Measurements from ENCODE around the gene ITGBL1. TPM values are rescaled to one million over a fixed set of nuclear protein-coding genes. Genes with fewer than 3 reads are reported as not detected.

The ITGBL1 gene
- total and polyA plus RNA-seq, 2 donors (not counting 1 experiment from before 2014, with no cell fraction given) = not detected

GRCh38 chr13:101624210-101624922 is 171.9 kb downstream of the ITGBL1 start:
- H3K4me3 ChIP-seq (ENCODE audit: control extremely low read depth in 1 of 5, extremely low read depth in 1 of 5, insufficient read depth in 1 of 5, low read depth in 2 of 5, low read length in 4 of 5) = peak overlapping the region in 4 of 5 experiments; percentile 3 to 61 (median 22)
- ATAC-seq (ENCODE audit: low read depth) (peak; percentile 37), DNase-seq (peak; percentile 45)
- peak overlapping the region; percentile 81 to 82 for H3K27ac ChIP-seq (ENCODE audit: low read length in 2 of 2)
- no peaks in the 10 kb centered on the region for H3K27me3 Mint-ChIP-seq
- H3K9me3 ChIP-seq (ENCODE audit: control extremely low read depth in 1 of 3, control insufficient read depth in 2 of 3, insufficient read depth in 1 of 3, low read length in 2 of 3) = no peaks in the 10 kb centered on the region
- H3K27ac Mint-ChIP-seq = peak overlapping the region; percentile 91
- no peaks in the 10 kb centered on the region for H3K79me2 ChIP-seq (ENCODE audit: control insufficient read depth, insufficient read depth, low read length)
- H3K4me1 Mint-ChIP-seq = peaks cover 41% of the 10 kb centered on the region
- H3K9me3 Mint-ChIP-seq (ENCODE audit: insufficient read depth) = no peaks in the 10 kb centered on the region
- CTCF ChIA-PET = no interaction called here
- no peaks in the 10 kb centered on the region for H4K20me1 ChIP-seq (ENCODE audit: control insufficient read depth, insufficient read depth, low read length, poor library complexity, severe bottlenecking)
- WGBS (ENCODE audit: insufficient coverage) = no CpG with 5 or more reads among the region's 8 CpGs
- H3K9ac ChIP-seq (ENCODE audit: low read length) = peak overlapping the region; percentile 57
- peak overlapping the region; percentile 69 for H3K4me2 ChIP-seq (replicated peaks; ENCODE audit: low read depth, low read length, poor library complexity, severe bottlenecking)
- intact Hi-C loops (cut with micrococcal nuclease) = no loop called here
- H2AFZ ChIP-seq (ENCODE audit: insufficient read depth, low read depth, low read length, poor library complexity, severe bottlenecking) = peak overlapping the region; percentile 66
- H3K36me3 ChIP-seq (replicated peaks in 1 of 2; ENCODE audit: control extremely low read depth in 1 of 2, control insufficient read depth in 1 of 2, extremely low read depth in 1 of 2, insufficient read depth in 2 of 2, low read length in 1 of 2) = no peaks in the 10 kb centered on the region
- POLR2A ChIA-PET = no interaction called here
- no peaks in the 10 kb centered on the region for H3K27me3 ChIP-seq (replicated peaks in 1 of 4; ENCODE audit: control extremely low read depth in 1 of 4, control insufficient read depth in 3 of 4, insufficient read depth in 4 of 4, low read length in 3 of 4)
- peak overlapping the region; percentile 79 for H3K4me3 Mint-ChIP-seq
- H3K4me1 ChIP-seq (ENCODE audit: control insufficient read depth in 2 of 2, insufficient read depth in 2 of 2, low read length in 2 of 2) = peaks cover 31 to 34% of the 10 kb centered on the region in 2 donors
- TF ChIP-seq CTCF (IDR thresholded peaks at IDR 0.05) (no peak), EZH2 (IDR thresholded peaks at IDR 0.05; ENCODE audit: borderline replicate concordance, insufficient read depth, low read depth, low read length, poor library complexity, severe bottlenecking) (no peak)

- H3K79me2 ChIP-seq (ENCODE audit: control insufficient read depth, insufficient read depth, low read length) = no peaks in the 10 kb centered on the region
- peaks cover 31 to 34% of the 10 kb centered on the region in 2 donors for H3K4me1 ChIP-seq (ENCODE audit: control insufficient read depth in 2 of 2, insufficient read depth in 2 of 2, low read length in 2 of 2)
- H3K4me3 ChIP-seq (ENCODE audit: control extremely low read depth in 1 of 5, extremely low read depth in 1 of 5, insufficient read depth in 1 of 5, low read depth in 2 of 5, low read length in 4 of 5) = no peak overlapping the region
- H3K9ac ChIP-seq (ENCODE audit: low read length) = peak overlapping the region; percentile 57
- H3K36me3 ChIP-seq (replicated peaks in 1 of 2; ENCODE audit: control extremely low read depth in 1 of 2, control insufficient read depth in 1 of 2, extremely low read depth in 1 of 2, insufficient read depth in 2 of 2, low read length in 1 of 2) = no peaks in the 10 kb centered on the region
- no peak for ATAC-seq (ENCODE audit: low read depth)
- TF ChIP-seq CTCF (IDR thresholded peaks at IDR 0.05) = no peak
- no peak for TF ChIP-seq EZH2 (IDR thresholded peaks at IDR 0.05; ENCODE audit: borderline replicate concordance, insufficient read depth, low read depth, low read length, poor library complexity, severe bottlenecking)
- H3K9me3 ChIP-seq (ENCODE audit: control extremely low read depth in 1 of 3, control insufficient read depth in 2 of 3, insufficient read depth in 1 of 3, low read length in 2 of 3) = no peaks in the 10 kb centered on the region
- H3K4me2 ChIP-seq (replicated peaks; ENCODE audit: low read depth, low read length, poor library complexity, severe bottlenecking) = peak overlapping the region; percentile 69
- peak overlapping the region; percentile 91 for H3K27ac Mint-ChIP-seq
- no peaks in the 10 kb centered on the region for H4K20me1 ChIP-seq (ENCODE audit: control insufficient read depth, insufficient read depth, low read length, poor library complexity, severe bottlenecking)
- intact Hi-C loops (cut with micrococcal nuclease) = no loop called here
- no CpG with 5 or more reads among the region's 3 CpGs for WGBS (ENCODE audit: insufficient coverage)
- DNase-seq = no peak
- H3K4me1 Mint-ChIP-seq = peaks cover 41% of the 10 kb centered on the region
- H3K27me3 ChIP-seq (replicated peaks in 1 of 4; ENCODE audit: control extremely low read depth in 1 of 4, control insufficient read depth in 3 of 4, insufficient read depth in 4 of 4, low read length in 3 of 4) = no peaks in the 10 kb centered on the region
- ChIA-PET CTCF (no interaction called here), POLR2A (no interaction called here)
- peak overlapping the region; percentile 66 for H2AFZ ChIP-seq (ENCODE audit: insufficient read depth, low read depth, low read length, poor library complexity, severe bottlenecking)
- no peaks in the 10 kb centered on the region for H3K9me3 Mint-ChIP-seq (ENCODE audit: insufficient read depth)
- peak overlapping the region; percentile 81 to 82 for H3K27ac ChIP-seq (ENCODE audit: low read length in 2 of 2)
- H3K27me3 Mint-ChIP-seq = no peaks in the 10 kb centered on the region
- H3K4me3 Mint-ChIP-seq = no peak overlapping the region
Observed at GRCh38 chr13:101624981-101625380, 172.5 kb downstream of the ITGBL1 start.

All from B cell (primary cell).